Gastrocnemius medialis (tissue), 4 donors: ENCODE data around the gene PAOX. TPM values are rescaled to one million over a fixed set of nuclear protein-coding genes. Genes with fewer than 3 reads are reported as not detected.
"Not testable (repeated sequence)": the region's sequence is repeated elsewhere in the genome, so short reads cannot be mapped to it uniquely, and the experiment has no call there.

Experiments used
- ATAC-seq, 2 donors: fragments of 150-250 bp; one replicate each; pipeline ENCODE4 v1.9.1; 2016
- DNase-seq, 2 donors: peaks; one replicate each; pipeline ENCODE4 v3.0.0-alpha.2; 2019
- H3K27ac ChIP-seq, 4 donors: fragments of 200-600 bp; sonication (generic); 1 replicate in 1 of 4; 2 replicates in 3 of 4; pipeline ENCODE4 v1.5.1; 2016 to 2018; ENCODE audit warnings: mild to moderate bottlenecking in 2 of 4, moderate library complexity in 1 of 4
- H3K27me3 ChIP-seq, 3 donors: fragments of 200-600 bp; sonication (generic) in 2 of 3; 1 replicate in 1 of 3; 2 replicates in 2 of 3; pipeline versions ENCODE4 v1.5.1 to v1.6.0; 2016 to 2019; ENCODE audit warnings: mild to moderate bottlenecking in 1 of 3, moderate library complexity in 1 of 3
- H3K36me3 ChIP-seq, 2 donors: fragments of 200-600 bp; sonication (generic) in 1 of 2; one replicate each; pipeline ENCODE4 v1.5.1; 2017 to 2018
- H3K4me1 ChIP-seq, 2 donors: fragments of 200-600 bp; sonication (generic) in 1 of 2; one replicate each; pipeline ENCODE4 v1.5.1; 2016 to 2017; ENCODE audit warnings: mild to moderate bottlenecking in 2 of 2
- H3K4me3 ChIP-seq, 4 donors: fragments of 200-600 bp; sonication (generic) in 3 of 4; 1 replicate in 1 of 4; 2 replicates in 3 of 4; pipeline ENCODE4 v1.5.1; 2016 to 2019; ENCODE audit warnings: mild to moderate bottlenecking in 2 of 4
- H3K9me3 ChIP-seq, 3 donors: fragments of 200-600 bp; sonication (generic) in 2 of 3; 1 replicate in 1 of 3; 2 replicates in 2 of 3; pipeline ENCODE4 v1.5.1; 2016 to 2019
- POLR2A ChIP-seq, 2 donors: fragments of 450-650 bp; IDR thresholded peaks; one replicate each; pipeline ENCODE4 v1.6.1; 2017; ENCODE audit warnings: antibody characterized with exemption in 2 of 2, mild to moderate bottlenecking in 2 of 2, moderate library complexity in 2 of 2
- in situ Hi-C, 4 donors: fragments of 200-750 bp; cut with MboI; loops; one replicate each; pipeline versions ENCODE4 v1.15.0 to v1.8.0; 2017; ENCODE audit warnings: low sequenced_read_pairs in 4 of 4
- intact Hi-C: fragments of 100-400 bp; cut with DNase I; formaldehyde crosslinking; loops from one replicate; pipeline ENCODE4 v1.15.1; 2023; ENCODE audit warnings: low total_unique reads
- total RNA-seq, 4 donors: library from RNA; depleted of rRNA; stranded (reverse); fragments of >200 nt; gene quantifications; one replicate each; pipeline versions ENCODE4 v1.1.0 to v1.2.3, GENCODE V29; 2016
- TF ChIP-seq, protein P1 (sequence below), 5 experiments: fragments of 450-650 bp in 3 of 5; fragments of 200-600 bp in 2 of 5; sonication (generic) in 2 of 5; IDR thresholded peaks in 4 of 5; conservative IDR thresholded peaks in 1 of 5; 1 replicate in 4 of 5; 2 replicates in 1 of 5; pipeline ENCODE4 v1.5.1; 2016 to 2019; ENCODE audit warnings: antibody characterized with exemption in 5 of 5, mild to moderate bottlenecking in 3 of 5, moderate library complexity in 3 of 5

Gene PAOX
- total RNA-seq, 4 donors from 2014 or later = 4.9 to 7.7 (median 6.7) TPM

DNA sequence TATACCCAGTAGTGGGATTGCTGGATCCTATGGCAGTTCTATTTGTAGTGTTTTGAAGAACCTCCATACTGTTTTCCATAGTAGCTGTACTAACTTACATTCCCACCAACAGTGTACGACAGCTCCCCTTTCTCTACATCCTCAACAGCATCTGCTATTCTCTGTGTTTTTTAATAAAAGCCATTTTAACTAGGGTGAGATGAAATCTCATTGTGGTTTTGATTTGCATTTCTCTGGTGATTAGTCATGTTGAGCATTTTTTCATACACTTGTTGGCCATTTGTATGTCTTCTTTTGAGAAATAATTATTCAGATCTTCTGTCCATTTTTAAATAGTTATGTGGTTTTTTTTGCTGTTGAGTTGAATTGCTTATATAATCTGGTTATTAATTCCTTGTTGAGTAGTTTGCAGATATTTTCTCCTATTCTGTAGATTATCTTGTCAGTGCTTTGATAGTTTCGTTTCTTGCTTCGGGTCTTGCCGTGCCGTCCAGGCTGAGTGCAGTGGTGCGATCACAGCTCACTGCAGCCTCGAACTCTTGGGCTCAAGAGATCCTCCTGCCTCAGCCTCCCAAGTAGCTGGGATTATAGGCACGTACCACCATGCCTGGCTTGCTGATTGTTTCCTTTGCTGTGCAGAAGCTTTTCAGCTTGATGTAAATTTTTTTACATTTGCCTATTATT lies 26.9 kb downstream of the PAOX start:
- TF ChIP-seq, protein P1, sequence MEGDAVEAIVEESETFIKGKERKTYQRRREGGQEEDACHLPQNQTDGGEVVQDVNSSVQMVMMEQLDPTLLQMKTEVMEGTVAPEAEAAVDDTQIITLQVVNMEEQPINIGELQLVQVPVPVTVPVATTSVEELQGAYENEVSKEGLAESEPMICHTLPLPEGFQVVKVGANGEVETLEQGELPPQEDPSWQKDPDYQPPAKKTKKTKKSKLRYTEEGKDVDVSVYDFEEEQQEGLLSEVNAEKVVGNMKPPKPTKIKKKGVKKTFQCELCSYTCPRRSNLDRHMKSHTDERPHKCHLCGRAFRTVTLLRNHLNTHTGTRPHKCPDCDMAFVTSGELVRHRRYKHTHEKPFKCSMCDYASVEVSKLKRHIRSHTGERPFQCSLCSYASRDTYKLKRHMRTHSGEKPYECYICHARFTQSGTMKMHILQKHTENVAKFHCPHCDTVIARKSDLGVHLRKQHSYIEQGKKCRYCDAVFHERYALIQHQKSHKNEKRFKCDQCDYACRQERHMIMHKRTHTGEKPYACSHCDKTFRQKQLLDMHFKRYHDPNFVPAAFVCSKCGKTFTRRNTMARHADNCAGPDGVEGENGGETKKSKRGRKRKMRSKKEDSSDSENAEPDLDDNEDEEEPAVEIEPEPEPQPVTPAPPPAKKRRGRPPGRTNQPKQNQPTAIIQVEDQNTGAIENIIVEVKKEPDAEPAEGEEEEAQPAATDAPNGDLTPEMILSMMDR (IDR thresholded peaks at IDR 0.05 in 4 of 5, conservative IDR thresholded peaks at IDR 0.05 in 1 of 5) = no peak
- TF ChIP-seq POLR2A (IDR thresholded peaks at IDR 0.05) = no peak
- Histone ChIP-seq H3K4me1 (no peaks in the 10 kb centered on the region), H3K27me3 (no peaks in the 10 kb centered on the region), H3K27ac (no peak overlapping the region), H3K4me3 (no peak overlapping the region), H3K36me3 (peaks cover 0 to 50% of the 10 kb centered on the region in 2 donors), H3K9me3 (no peaks in the 10 kb centered on the region)
- no peak for DNase-seq
- in situ Hi-C loops (no loop called here), intact Hi-C loops (no loop called here)
- no peak for ATAC-seq

DNA sequence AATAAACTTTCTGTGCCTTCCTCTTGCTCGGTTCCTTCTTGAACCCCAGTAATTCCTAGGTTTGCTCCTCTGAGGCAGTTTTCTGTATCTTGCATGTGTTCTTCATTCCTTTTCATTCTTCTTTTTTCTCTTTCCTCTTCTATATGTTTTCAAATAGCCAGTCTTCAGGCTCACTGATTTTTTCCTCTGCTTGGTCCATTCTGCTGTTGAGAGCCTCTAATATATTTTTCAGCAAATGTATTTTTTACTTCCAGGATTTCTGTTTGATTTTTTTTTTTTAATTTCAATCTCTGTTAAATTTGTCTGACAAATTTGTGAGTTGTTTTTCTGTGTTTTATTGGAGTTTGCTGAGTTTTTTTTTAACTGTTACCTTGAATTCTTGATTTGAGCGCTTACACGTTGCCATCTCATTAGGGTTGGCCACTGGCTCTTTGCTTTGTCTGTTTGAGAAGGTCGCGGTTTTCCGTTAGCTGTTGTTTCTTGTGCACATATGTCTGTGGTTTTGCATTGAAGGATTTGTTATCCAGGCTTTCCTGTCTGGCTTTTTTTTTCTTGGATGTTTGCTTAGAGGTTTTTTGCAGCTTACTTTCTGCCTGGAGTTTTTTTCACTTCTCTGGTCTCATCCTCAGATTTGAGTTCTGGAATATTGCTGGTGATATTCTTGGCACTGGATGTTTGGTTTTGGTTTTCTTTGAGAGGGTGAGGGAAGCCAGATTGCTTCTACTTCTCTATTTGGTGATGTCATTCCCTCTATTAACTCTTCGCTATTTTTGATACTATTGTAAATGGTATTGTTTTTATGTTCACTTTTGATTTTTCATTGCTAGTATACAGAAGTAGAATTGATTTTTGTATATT lies 32.7 kb downstream of the PAOX start:
- Histone ChIP-seq H3K36me3 (peaks cover 0 to 50% of the 10 kb centered on the region in 2 donors), H3K4me3 (no peak overlapping the region), H3K4me1 (no peaks in the 10 kb centered on the region), H3K27me3 (no peaks in the 10 kb centered on the region), H3K27ac (no peak overlapping the region), H3K9me3 (peaks cover 0 to 4% (median 0%) of the 10 kb centered on the region in 3 donors)
- in situ Hi-C loops = no loop called here
- ATAC-seq (no peak), DNase-seq (no peak)
- intact Hi-C loops = no loop called here
- TF ChIP-seq, protein P1 (IDR thresholded peaks at IDR 0.05 in 4 of 5, conservative IDR thresholded peaks at IDR 0.05 in 1 of 5) = no peak
- TF ChIP-seq POLR2A (IDR thresholded peaks at IDR 0.05) = no peak

DNA sequence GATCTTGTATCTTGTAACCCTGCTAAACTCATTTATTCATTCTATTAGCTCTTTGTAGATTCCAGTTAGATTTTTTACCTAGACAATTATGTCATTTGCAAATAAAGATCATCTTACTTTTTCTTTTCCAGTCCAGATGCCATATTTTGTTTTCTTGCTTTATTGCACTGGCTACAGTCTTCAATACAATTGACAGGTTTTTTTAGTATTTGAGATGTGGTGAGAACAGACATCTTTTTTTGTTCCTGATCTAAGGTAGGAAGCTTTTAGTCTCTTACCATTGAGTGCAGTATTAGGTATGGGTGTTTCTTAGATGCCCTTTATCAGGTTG lies 33.3 kb downstream of the PAOX start:
- DNase-seq = no peak
- ATAC-seq = no peak
- Histone ChIP-seq H3K4me1 (no peaks in the 10 kb centered on the region), H3K36me3 (peaks cover 0 to 50% of the 10 kb centered on the region in 2 donors), H3K27ac (no peak overlapping the region), H3K4me3 (no peak overlapping the region), H3K27me3 (no peaks in the 10 kb centered on the region), H3K9me3 (peaks cover 0 to 4% (median 0%) of the 10 kb centered on the region in 3 donors)
- intact Hi-C loops (no loop called here), in situ Hi-C loops (no loop called here)
- TF ChIP-seq, protein P1 (IDR thresholded peaks at IDR 0.05 in 4 of 5, conservative IDR thresholded peaks at IDR 0.05 in 1 of 5) = no peak
- no peak for TF ChIP-seq POLR2A (IDR thresholded peaks at IDR 0.05)

DNA sequence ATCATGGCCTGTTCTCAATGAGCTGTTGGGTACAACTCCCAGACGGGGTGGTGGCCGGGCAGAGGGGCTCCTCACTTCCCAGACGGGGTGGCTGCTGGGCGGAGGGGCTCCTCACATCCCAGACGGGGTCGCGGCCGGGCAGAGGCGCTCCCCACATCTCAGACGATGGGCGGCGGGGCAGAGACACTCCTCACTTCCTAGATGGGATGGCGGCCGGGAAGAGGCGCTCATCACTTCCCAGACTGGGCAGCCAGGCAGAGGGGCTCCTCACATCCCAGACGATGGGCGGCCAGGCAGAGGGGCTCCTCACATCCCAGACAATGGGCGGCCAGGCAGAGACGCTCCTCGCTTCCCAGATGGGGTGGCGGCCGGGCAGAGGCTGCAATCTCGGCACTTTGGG lies 35.3 kb downstream of the PAOX start:
- H3K4me1 ChIP-seq, H3K27ac ChIP-seq, in situ Hi-C loops, H3K27me3 ChIP-seq, DNase-seq, intact Hi-C loops, ATAC-seq, H3K4me3 ChIP-seq, H3K9me3 ChIP-seq: not testable (repeated sequence)
- H3K36me3 ChIP-seq = peaks cover 0 to 48% of the 10 kb centered on the region in 2 donors

DNA sequence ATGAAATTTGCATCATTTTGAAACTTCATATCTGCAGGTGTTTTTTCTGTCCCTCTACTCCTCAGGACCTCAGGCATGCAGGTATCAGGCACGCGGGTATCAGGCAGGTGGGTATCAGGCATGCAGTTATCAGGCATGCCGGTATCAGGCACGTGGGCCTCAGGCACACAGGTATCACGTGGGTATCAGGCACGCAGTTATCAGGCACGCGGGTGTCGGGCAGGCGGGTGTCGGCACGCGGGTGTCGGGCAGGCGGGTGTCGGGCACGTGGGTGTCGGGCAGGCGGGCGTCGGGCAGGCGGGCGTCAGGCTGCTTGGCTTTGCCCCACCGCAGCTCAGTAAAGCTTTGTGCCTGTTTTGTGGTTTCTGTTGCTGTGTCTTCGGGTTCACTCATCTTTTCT lies 36.7 kb downstream of the PAOX start:
- no peaks in the 10 kb centered on the region for H3K4me1 ChIP-seq
- in situ Hi-C loops = no loop called here
- no peaks in the 10 kb centered on the region for H3K27me3 ChIP-seq
- DNase-seq = no peak
- peaks cover 0 to 4% (median 0%) of the 10 kb centered on the region in 3 donors for H3K9me3 ChIP-seq
- no peak for TF ChIP-seq POLR2A (IDR thresholded peaks at IDR 0.05)
- TF ChIP-seq, protein P1 (IDR thresholded peaks at IDR 0.05 in 4 of 5, conservative IDR thresholded peaks at IDR 0.05 in 1 of 5) = no peak
- no peak overlapping the region for H3K27ac ChIP-seq
- H3K36me3 ChIP-seq = peaks cover 0 to 49% of the 10 kb centered on the region in 2 donors
- no peak for ATAC-seq
- intact Hi-C loops = no loop called here
- H3K4me3 ChIP-seq = no peak overlapping the region
